DOHH2 (cell line): ENCODE measurements around the gene MBOAT1.

ENCODE experiments used
- CTCF ChIP-seq: fragments of 200-600 bp; sonication (generic); IDR thresholded peaks from one replicate; pipeline ENCODE4 v1.5.1; 2014; ENCODE audit warnings: antibody characterized with exemption, mild to moderate bottlenecking, low read depth, low read length; ENCODE audit not compliant: poor library complexity, severe bottlenecking
- EZH2phosphoT487 ChIP-seq: fragments of 200-600 bp; sonication (generic); IDR thresholded peaks from 2 replicates; pipeline ENCODE4 v1.6.1; 2017; ENCODE audit warnings: borderline replicate concordance, mild to moderate bottlenecking, antibody characterized with exemption, low read length, moderate library complexity, mixed read lengths

DNA sequence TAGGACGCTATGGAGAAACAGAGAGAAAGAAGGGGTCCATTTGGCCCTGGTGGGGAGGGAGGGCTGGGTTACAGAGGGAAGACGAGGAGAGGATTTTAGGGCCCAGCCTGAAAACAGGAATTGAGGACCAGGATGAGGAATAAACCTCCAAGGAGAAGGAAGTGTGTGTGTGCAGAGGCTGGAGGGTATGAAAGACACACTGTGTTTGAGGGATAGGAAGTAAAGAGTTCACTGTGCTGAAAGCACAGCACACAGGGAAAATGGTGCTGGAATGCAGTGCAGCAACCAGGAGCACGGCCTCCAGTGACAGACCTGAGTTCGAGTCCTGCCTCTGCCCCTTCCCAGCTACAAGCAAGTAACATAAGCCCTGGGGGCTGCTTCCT, 7.8 kb downstream of the MBOAT1 start:
- no peak for TF ChIP-seq CTCF
- TF ChIP-seq EZH2phosphoT487, result no peak
